Measurements from ENCODE around the gene FGF19.
A peak's percentile ranks its signal among the peaks of the same experiment; 100 is the strongest.
"Not testable (repeated sequence)": the region's sequence is repeated elsewhere in the genome, so short reads cannot be mapped to it uniquely, and the experiment has no call there.

FGF19 gene

DNA sequence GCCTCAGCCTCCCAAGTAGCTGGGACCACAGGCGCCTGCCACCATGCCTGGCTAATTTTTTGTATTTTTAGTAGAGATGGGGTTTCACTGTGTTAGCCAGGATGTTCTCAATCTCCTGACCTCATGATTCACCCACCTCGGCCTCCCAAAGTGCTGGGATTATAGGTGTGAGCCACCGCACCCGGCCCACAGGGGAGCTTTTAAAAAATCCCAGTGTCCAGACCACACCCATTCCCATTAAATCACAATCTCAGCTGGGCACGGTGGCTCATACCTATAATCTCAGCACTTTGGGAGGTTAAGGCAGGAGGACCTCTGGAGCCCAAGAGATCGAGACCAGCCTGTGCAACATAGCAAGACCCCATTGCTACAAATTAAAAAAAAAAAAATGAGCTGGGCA lies 7.8 kb downstream of the FGF19 start:
- H2BK5ac ChIP-seq (ENCODE audit: low read depth, low read length, poor library complexity); H3K18ac ChIP-seq (ENCODE audit: low read length); H4K8ac ChIP-seq (ENCODE audit: low read depth, low read length); H2BK120ac ChIP-seq (ENCODE audit: insufficient read depth, low read length, poor library complexity); H3K4ac ChIP-seq (ENCODE audit: low read depth, low read length); H3K27me3 ChIP-seq (ENCODE audit: insufficient read depth, low read length); H2AFZ ChIP-seq (ENCODE audit: insufficient read depth, low read length, poor library complexity); H3K4me1 ChIP-seq (ENCODE audit: control insufficient read depth in 1 of 2, insufficient read depth in 2 of 2, low read length in 2 of 2); H3K4me3 ChIP-seq (ENCODE audit: low read depth, low read length); H3K36me3 ChIP-seq (ENCODE audit: control insufficient read depth in 1 of 2, insufficient read depth in 2 of 2, low read length in 2 of 2); H4K91ac ChIP-seq (ENCODE audit: low read depth, low read length); H2BK12ac ChIP-seq (ENCODE audit: low read length); H3K79me1 ChIP-seq (ENCODE audit: low read length); H3K4me2 ChIP-seq (ENCODE audit: low read length); H2AK5ac ChIP-seq (ENCODE audit: low read length); H3K14ac ChIP-seq (ENCODE audit: low read length); H3K79me2 ChIP-seq (ENCODE audit: control insufficient read depth, insufficient read depth, low read length, poor library complexity); H3K9me3 ChIP-seq (ENCODE audit: insufficient read depth, low read depth, low read length); H3K27ac ChIP-seq (ENCODE audit: low read depth, low read length); H3K9ac ChIP-seq (ENCODE audit: low read length); H3K23ac ChIP-seq (ENCODE audit: low read length); H4K12ac ChIP-seq (ENCODE audit: low read depth, low read length): not testable (repeated sequence)
- WGBS (ENCODE audit: extremely low coverage, insufficient coverage, insufficient read length), result no CpG with 5 or more reads among the region's 6 CpGs
- peak in 1 of 2 donors; percentile 17 for DNase-seq

DNA sequence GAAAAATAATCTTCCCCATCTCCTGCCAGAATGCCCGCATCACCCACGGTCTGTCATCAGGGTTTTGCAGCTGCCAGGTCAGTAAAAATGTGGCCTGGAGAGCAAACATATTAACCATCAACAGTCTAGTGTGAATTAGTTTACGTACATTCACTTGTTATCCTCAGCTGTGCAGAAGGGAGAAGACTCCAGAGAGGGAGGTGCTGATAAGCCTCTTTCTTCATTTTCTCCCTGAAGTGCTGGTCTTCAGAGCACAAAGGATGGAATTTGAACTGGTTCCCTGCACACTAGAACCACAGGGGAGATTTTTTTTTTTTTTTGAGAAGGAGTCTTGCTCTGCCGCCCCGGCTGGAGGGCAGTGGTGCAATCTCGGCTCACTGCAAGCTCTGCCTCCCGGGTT lies 8.2 kb downstream of the FGF19 start:
- Histone ChIP-seq H3K27me3 (ENCODE audit: insufficient read depth, low read length) (no peaks in the 10 kb centered on the region), H3K79me2 (ENCODE audit: control insufficient read depth, insufficient read depth, low read length, poor library complexity) (no peaks in the 10 kb centered on the region), H3K36me3 (ENCODE audit: control insufficient read depth in 1 of 2, insufficient read depth in 2 of 2, low read length in 2 of 2) (no peaks in the 10 kb centered on the region), H2BK120ac (ENCODE audit: insufficient read depth, low read length, poor library complexity) (no peak overlapping the region), H3K18ac (ENCODE audit: low read length) (no peak overlapping the region), H2BK5ac (ENCODE audit: low read depth, low read length, poor library complexity) (no peak overlapping the region), H3K14ac (ENCODE audit: low read length) (no peak overlapping the region), H3K9me3 (ENCODE audit: insufficient read depth, low read depth, low read length) (no peaks in the 10 kb centered on the region), H2AFZ (ENCODE audit: insufficient read depth, low read length, poor library complexity) (no peak overlapping the region), H3K4me2 (ENCODE audit: low read length) (no peak overlapping the region), H3K4ac (ENCODE audit: low read depth, low read length) (no peak overlapping the region), H3K79me1 (ENCODE audit: low read length) (no peaks in the 10 kb centered on the region), H3K9ac (ENCODE audit: low read length) (no peak overlapping the region), H3K23ac (ENCODE audit: low read length) (no peak overlapping the region), H2BK12ac (ENCODE audit: low read length) (no peak overlapping the region), H3K4me3 (ENCODE audit: low read depth, low read length) (no peak overlapping the region), H3K27ac (ENCODE audit: low read depth, low read length) (no peak overlapping the region), H3K4me1 (ENCODE audit: control insufficient read depth in 1 of 2, insufficient read depth in 2 of 2, low read length in 2 of 2) (no peaks in the 10 kb centered on the region), H4K91ac (ENCODE audit: low read depth, low read length) (no peak overlapping the region), H4K12ac (ENCODE audit: low read depth, low read length) (no peak overlapping the region), H2AK5ac (ENCODE audit: low read length) (no peak overlapping the region), H4K8ac (ENCODE audit: low read depth, low read length) (no peak overlapping the region)
- DNase-seq, result peak; percentile 45 to 79
- WGBS (ENCODE audit: extremely low coverage, insufficient coverage, insufficient read length), result no CpG with 5 or more reads among the region's 7 CpGs

DNA sequence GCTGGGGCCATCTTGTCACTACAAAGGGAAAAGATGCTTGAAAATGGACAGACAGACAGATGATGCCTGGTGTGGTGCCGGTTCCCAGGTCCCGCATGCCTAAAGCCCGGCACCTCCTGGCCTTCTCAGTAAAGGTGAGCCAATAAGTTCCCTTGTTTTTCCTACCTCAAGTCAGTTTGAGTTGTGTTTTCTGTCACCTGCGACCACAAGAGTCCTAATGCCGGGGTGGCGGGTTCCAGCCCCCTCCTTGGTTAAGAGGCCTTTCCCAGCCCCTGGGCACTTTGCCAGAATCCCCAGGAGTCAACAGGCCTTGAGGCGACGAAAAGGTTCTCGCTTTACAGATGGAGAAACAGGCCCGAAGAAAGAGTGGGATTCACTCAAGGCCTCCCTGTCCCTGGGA lies 9.0 kb downstream of the FGF19 start:
- Histone ChIP-seq H2AFZ (ENCODE audit: insufficient read depth, low read length, poor library complexity) (no peak overlapping the region), H3K79me2 (ENCODE audit: control insufficient read depth, insufficient read depth, low read length, poor library complexity) (no peaks in the 10 kb centered on the region), H3K4me1 (ENCODE audit: control insufficient read depth in 1 of 2, insufficient read depth in 2 of 2, low read length in 2 of 2) (no peaks in the 10 kb centered on the region), H3K14ac (ENCODE audit: low read length) (no peak overlapping the region), H4K8ac (ENCODE audit: low read depth, low read length) (no peak overlapping the region), H3K27ac (ENCODE audit: low read depth, low read length) (no peak overlapping the region), H3K4me3 (ENCODE audit: low read depth, low read length) (no peak overlapping the region), H2BK12ac (ENCODE audit: low read length) (no peak overlapping the region), H3K79me1 (ENCODE audit: low read length) (no peaks in the 10 kb centered on the region), H3K4me2 (ENCODE audit: low read length) (no peak overlapping the region), H3K23ac (ENCODE audit: low read length) (no peak overlapping the region), H3K36me3 (ENCODE audit: control insufficient read depth in 1 of 2, insufficient read depth in 2 of 2, low read length in 2 of 2) (no peaks in the 10 kb centered on the region), H3K27me3 (ENCODE audit: insufficient read depth, low read length) (no peaks in the 10 kb centered on the region), H3K9me3 (ENCODE audit: insufficient read depth, low read depth, low read length) (no peaks in the 10 kb centered on the region), H3K4ac (ENCODE audit: low read depth, low read length) (no peak overlapping the region), H2AK5ac (ENCODE audit: low read length) (no peak overlapping the region), H4K12ac (ENCODE audit: low read depth, low read length) (no peak overlapping the region), H4K91ac (ENCODE audit: low read depth, low read length) (no peak overlapping the region), H2BK120ac (ENCODE audit: insufficient read depth, low read length, poor library complexity) (no peak overlapping the region), H2BK5ac (ENCODE audit: low read depth, low read length, poor library complexity) (no peak overlapping the region), H3K9ac (ENCODE audit: low read length) (no peak overlapping the region), H3K18ac (ENCODE audit: low read length) (no peak overlapping the region)
- no CpG with 5 or more reads among the region's 10 CpGs for WGBS (ENCODE audit: extremely low coverage, insufficient coverage, insufficient read length)
- DNase-seq, result no peak

DNA sequence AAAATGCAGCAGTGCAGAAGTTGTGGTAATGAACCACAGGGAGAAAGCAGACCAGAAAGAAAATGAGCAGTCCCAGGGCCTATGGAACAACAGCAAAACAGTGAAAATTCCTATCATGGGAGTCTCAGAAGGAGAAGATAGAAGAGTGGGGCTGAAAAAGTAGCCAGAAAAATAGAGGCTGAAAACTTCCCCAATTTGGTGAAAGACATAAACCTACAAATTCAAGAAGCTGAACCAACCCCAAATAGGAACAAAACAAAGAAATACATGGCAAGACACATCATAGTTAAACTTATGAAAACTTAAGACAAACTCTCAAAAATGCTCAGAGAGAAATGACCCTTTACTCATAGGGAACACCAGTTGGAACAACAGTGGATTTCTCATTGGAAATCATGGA lies 11.4 kb downstream of the FGF19 start:
- no peak for DNase-seq
- Histone ChIP-seq H3K79me2 (ENCODE audit: control insufficient read depth, insufficient read depth, low read length, poor library complexity) (no peaks in the 10 kb centered on the region), H2BK120ac (ENCODE audit: insufficient read depth, low read length, poor library complexity) (no peak overlapping the region), H3K4me1 (ENCODE audit: control insufficient read depth in 1 of 2, insufficient read depth in 2 of 2, low read length in 2 of 2) (no peaks in the 10 kb centered on the region), H3K23ac (ENCODE audit: low read length) (no peak overlapping the region), H2AK5ac (ENCODE audit: low read length) (no peak overlapping the region), H2BK5ac (ENCODE audit: low read depth, low read length, poor library complexity) (no peak overlapping the region), H3K9ac (ENCODE audit: low read length) (no peak overlapping the region), H3K18ac (ENCODE audit: low read length) (no peak overlapping the region), H3K36me3 (ENCODE audit: control insufficient read depth in 1 of 2, insufficient read depth in 2 of 2, low read length in 2 of 2) (no peaks in the 10 kb centered on the region), H3K4me3 (ENCODE audit: low read depth, low read length) (no peak overlapping the region), H3K27ac (ENCODE audit: low read depth, low read length) (no peak overlapping the region), H3K14ac (ENCODE audit: low read length) (no peak overlapping the region), H3K27me3 (ENCODE audit: insufficient read depth, low read length) (no peaks in the 10 kb centered on the region), H3K79me1 (ENCODE audit: low read length) (no peaks in the 10 kb centered on the region), H4K12ac (ENCODE audit: low read depth, low read length) (no peak overlapping the region), H3K9me3 (ENCODE audit: insufficient read depth, low read depth, low read length) (no peaks in the 10 kb centered on the region), H4K8ac (ENCODE audit: low read depth, low read length) (no peak overlapping the region), H2AFZ (ENCODE audit: insufficient read depth, low read length, poor library complexity) (no peak overlapping the region), H3K4ac (ENCODE audit: low read depth, low read length) (no peak overlapping the region), H4K91ac (ENCODE audit: low read depth, low read length) (no peak overlapping the region), H3K4me2 (ENCODE audit: low read length) (no peak overlapping the region), H2BK12ac (ENCODE audit: low read length) (no peak overlapping the region)

DNA sequence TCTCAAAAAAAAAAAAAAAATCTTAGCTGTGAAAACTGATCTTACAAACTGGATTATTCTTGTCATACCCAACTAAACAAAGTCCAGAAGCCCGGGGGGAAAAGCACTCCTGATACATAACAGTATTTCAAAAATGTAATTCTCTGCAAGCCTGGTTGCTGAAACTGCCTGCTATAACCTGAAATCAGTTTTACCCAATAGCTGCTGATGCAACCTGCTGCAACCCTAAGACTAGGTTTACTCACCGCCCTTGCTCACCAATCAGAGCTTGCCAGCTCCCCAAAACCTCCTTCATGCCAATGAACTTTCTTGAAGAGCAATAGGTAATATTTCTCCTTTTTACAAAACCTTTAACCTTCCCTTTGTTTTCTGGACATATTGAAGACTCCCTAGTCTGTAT lies 12.4 kb downstream of the FGF19 start:
- H2BK12ac ChIP-seq (ENCODE audit: low read length), result no peak overlapping the region
- no peak overlapping the region for H3K27ac ChIP-seq (ENCODE audit: low read depth, low read length)
- H3K4me1 ChIP-seq (ENCODE audit: control insufficient read depth in 1 of 2, insufficient read depth in 2 of 2, low read length in 2 of 2), result no peaks in the 10 kb centered on the region
- H4K91ac ChIP-seq (ENCODE audit: low read depth, low read length), result no peak overlapping the region
- no peaks in the 10 kb centered on the region for H3K79me2 ChIP-seq (ENCODE audit: control insufficient read depth, insufficient read depth, low read length, poor library complexity)
- H3K9me3 ChIP-seq (ENCODE audit: insufficient read depth, low read depth, low read length), result no peaks in the 10 kb centered on the region
- H3K79me1 ChIP-seq (ENCODE audit: low read length), result no peaks in the 10 kb centered on the region
- H3K23ac ChIP-seq (ENCODE audit: low read length), result no peak overlapping the region
- peak; percentile 64 to 66 for DNase-seq
- WGBS (ENCODE audit: extremely low coverage, insufficient coverage, insufficient read length), result no CpG with 5 or more reads among the region's 2 CpGs
- no peak overlapping the region for H3K4ac ChIP-seq (ENCODE audit: low read depth, low read length)
- H2BK5ac ChIP-seq (ENCODE audit: low read depth, low read length, poor library complexity), result no peak overlapping the region
- no peaks in the 10 kb centered on the region for H3K36me3 ChIP-seq (ENCODE audit: control insufficient read depth in 1 of 2, insufficient read depth in 2 of 2, low read length in 2 of 2)
- no peak overlapping the region for H4K8ac ChIP-seq (ENCODE audit: low read depth, low read length)
- H3K9ac ChIP-seq (ENCODE audit: low read length), result no peak overlapping the region
- no peak overlapping the region for H2BK120ac ChIP-seq (ENCODE audit: insufficient read depth, low read length, poor library complexity)
- H3K27me3 ChIP-seq (ENCODE audit: insufficient read depth, low read length), result no peaks in the 10 kb centered on the region
- H2AK5ac ChIP-seq (ENCODE audit: low read length), result no peak overlapping the region
- H3K14ac ChIP-seq (ENCODE audit: low read length), result no peak overlapping the region
- no peak overlapping the region for H3K4me3 ChIP-seq (ENCODE audit: low read depth, low read length)
- H3K18ac ChIP-seq (ENCODE audit: low read length), result no peak overlapping the region
- no peak overlapping the region for H4K12ac ChIP-seq (ENCODE audit: low read depth, low read length)
- no peak overlapping the region for H2AFZ ChIP-seq (ENCODE audit: insufficient read depth, low read length, poor library complexity)
- H3K4me2 ChIP-seq (ENCODE audit: low read length), result no peak overlapping the region
